Measurements from ENCODE around the gene SRSF3.

Gene SRSF3

DNA sequence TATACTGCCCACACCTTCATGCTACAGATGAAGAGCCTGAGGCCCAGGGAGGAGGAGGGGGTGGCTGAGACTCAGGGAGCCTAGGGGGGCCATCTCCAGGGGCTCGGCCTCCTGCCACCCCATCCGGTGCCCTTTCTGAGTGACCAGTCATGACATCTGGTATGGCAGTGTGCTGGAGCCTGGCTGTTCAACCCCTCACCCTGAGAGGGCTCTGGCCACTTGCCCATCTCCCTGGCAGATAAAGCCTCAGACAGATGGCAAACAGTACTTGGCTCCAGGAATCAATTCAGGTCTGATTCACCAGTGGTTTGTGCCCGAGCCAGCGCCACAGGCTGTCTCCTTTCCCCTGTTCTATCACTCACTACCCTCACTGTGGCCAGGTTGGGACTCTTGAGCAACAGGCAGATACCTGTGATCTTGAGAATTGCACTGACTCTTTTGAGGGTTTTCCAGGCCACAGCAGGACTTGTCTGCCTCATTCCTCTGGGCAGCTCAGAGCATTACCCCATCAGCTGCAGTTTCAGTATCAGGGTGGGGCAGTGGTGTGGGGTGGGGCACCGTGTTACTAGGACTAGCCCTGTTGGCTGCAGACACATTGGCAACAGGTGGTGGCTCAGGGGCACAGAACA lies 22.8 kb downstream of the SRSF3 start:
- TF ChIP-seq, protein P1, sequence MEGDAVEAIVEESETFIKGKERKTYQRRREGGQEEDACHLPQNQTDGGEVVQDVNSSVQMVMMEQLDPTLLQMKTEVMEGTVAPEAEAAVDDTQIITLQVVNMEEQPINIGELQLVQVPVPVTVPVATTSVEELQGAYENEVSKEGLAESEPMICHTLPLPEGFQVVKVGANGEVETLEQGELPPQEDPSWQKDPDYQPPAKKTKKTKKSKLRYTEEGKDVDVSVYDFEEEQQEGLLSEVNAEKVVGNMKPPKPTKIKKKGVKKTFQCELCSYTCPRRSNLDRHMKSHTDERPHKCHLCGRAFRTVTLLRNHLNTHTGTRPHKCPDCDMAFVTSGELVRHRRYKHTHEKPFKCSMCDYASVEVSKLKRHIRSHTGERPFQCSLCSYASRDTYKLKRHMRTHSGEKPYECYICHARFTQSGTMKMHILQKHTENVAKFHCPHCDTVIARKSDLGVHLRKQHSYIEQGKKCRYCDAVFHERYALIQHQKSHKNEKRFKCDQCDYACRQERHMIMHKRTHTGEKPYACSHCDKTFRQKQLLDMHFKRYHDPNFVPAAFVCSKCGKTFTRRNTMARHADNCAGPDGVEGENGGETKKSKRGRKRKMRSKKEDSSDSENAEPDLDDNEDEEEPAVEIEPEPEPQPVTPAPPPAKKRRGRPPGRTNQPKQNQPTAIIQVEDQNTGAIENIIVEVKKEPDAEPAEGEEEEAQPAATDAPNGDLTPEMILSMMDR (IDR thresholded peaks at IDR 0.05; ENCODE audit: insufficient read depth, low read depth, low read length, missing control alignments) = no peak
- no peak overlapping the region for H3K4me3 ChIP-seq (ENCODE audit: low read depth, low read length)
- peak; percentile 40 for DNase-seq (ENCODE audit: low read depth)

DNA sequence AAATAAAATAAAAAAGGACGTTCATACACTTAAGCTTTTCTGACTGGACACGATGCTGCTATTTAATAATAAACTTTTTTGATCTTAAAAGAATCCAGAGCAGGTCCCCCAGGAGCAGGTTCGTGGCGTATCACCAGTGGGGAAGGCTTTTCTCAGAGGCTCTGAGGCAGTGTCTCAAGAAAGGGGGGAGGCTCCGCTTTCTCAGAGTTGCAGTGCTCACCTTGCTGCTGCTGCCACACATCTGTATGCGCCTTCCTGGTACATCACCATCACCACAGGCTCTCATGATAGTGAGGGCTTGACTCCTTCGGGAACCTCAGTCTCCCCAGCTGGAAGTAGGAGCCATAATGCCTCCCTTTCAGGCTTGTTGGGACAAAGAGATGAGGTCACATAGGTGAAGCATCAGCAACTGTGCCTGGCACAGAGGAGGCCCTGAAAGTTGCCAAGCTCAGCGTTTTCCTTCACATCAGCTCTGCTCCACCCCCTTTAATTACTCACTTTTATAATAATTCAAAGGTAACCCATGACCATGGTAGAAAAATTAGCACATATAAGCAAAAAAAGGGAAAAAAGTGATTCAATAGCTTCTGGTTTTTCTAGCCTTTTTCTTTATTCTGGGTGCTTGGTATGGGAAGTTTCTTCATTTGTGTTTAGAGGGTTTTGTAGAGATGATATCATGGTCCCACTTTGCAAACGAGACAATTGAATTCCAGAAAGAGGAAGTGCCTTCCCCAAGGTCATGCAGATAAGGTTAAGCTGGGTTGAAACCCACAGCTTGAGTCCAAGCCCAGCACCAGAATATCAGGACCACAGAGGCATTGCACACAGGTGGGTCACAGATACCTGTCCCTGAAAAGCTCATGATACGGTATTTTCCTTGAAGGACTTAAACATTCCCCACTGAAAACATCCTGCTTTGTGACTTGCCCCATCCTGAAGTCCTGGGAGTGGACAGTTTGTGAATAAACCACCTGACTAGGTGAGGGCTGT lies 24.5 kb downstream of the SRSF3 start:
- DNase-seq (ENCODE audit: low read depth) = no peak
- TF ChIP-seq, protein P1 (IDR thresholded peaks at IDR 0.05; ENCODE audit: insufficient read depth, low read depth, low read length, missing control alignments) = no peak
- H3K4me3 ChIP-seq (ENCODE audit: low read depth, low read length) = no peak overlapping the region

DNA sequence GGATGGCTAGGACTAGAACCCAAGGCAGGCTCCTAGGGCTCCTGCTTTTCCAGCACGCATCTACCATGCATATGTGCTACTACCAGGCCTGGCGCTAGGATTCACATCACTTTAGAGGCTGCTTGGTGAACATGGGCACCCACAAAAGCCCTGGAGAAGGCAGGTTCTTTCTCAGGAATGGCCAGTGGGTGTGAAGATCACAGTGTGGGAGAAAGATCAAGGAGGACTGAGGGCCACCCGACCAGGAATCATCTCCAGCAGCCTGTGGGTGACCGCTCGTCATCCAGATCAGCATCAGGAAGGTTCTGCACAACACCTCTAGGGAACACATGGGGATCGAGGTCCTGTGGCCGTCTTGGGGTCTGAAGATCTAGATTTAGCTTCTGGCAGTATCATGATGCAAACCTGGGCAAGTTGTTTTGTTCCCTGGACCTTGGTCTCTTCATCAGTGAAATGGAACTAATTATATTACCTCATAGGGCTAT lies 27.3 kb downstream of the SRSF3 start:
- DNase-seq (ENCODE audit: low read depth) = no peak
- H3K4me3 ChIP-seq (ENCODE audit: low read depth, low read length) = no peak overlapping the region
- TF ChIP-seq, protein P1 (IDR thresholded peaks at IDR 0.05; ENCODE audit: insufficient read depth, low read depth, low read length, missing control alignments) = no peak

DNA sequence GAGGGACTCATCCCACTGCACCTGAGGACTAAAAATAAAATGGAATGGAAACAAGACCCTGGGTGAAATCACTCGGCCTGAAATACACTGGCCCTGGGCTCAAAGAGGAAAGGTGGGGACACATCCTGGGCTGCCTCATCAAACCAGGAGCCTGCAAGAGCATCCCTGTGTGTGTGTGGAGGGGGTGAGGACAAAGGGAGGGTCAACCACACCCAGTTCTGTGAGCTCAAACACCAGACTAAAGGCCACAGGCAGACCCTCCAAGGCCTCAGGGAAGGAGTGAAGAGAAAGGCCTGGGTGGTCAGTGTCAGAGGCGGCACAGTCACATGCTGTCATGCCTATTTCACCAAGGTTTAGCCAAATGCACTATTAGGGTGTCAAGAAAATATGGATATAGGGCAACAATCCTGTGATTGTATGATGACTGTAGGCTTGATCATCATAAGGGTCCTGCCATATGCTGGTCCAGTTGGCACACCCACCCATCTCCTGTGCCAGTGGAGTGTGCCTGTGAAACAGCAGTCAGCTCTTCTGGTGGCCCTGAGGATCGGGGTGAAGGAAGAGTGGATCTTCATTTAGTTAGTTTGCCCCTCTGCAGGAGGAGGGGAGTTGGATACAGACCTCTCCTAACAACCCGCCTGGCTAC lies 28.9 kb downstream of the SRSF3 start:
- DNase-seq (ENCODE audit: low read depth) = no peak
- TF ChIP-seq, protein P1 (IDR thresholded peaks at IDR 0.05; ENCODE audit: insufficient read depth, low read depth, low read length, missing control alignments) = no peak
- H3K4me3 ChIP-seq (ENCODE audit: low read depth, low read length) = no peak overlapping the region

DNA sequence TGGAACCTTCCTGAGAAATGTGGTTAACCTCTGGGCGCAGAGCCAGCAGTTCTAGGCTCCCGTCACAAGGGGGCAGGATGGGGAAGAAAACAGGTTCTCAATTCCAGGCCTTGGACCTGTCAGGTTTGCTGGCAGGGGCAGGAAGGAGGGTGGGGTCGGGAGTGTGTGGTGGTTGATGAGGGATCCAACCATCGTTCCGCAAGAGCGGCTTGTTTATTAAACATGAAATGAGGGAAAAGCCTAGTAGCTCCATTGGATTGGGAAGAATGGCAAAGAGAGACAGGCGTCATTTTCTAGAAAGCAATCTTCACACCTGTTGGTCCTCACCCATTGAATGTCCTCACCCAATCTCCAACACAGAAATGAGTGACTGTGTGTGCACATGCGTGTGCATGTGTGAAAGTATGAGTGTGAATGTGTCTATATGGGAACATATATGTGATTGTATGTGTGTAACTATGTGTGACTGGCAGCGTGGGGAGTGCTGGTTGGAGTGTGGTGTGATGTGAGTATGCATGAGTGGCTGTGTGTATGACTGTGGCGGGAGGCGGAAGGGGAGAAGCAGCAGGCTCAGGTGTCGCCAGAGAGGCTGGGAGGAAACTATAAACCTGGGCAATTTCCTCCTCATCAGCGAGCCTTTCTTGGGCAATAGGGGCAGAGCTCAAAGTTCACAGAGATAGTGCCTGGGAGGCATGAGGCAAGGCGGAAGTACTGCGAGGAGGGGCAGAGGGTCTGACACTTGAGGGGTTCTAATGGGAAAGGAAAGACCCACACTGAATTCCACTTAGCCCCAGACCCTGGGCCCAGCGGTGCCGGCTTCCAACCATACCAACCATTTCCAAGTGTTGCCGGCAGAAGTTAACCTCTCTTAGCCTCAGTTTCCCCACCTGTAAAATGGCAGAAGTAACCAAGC lies 29.6 kb downstream of the SRSF3 start:
- DNase-seq (ENCODE audit: low read depth) = peak; percentile 84

More for the DNA sequence above, 29.6 kb downstream of the SRSF3 start:
- TF ChIP-seq, protein P1 (IDR thresholded peaks at IDR 0.05; ENCODE audit: insufficient read depth, low read depth, low read length, missing control alignments) = peak; percentile 87
- no peak overlapping the region for H3K4me3 ChIP-seq (ENCODE audit: low read depth, low read length)
